Ascending aorta (tissue), 2 donors: ENCODE data around the gene PRDX3. TPM values are rescaled to one million over a fixed set of nuclear protein-coding genes. Genes with fewer than 3 reads are reported as not detected.

Experiments used
- DNase-seq, 2 donors: peaks; one replicate each; pipeline ENCODE4 v3.0.0-alpha.2; 2019; ENCODE audit warnings: low spot score in 2 of 2
- H3K27ac ChIP-seq, 2 donors: fragments of 200-600 bp; sonication (generic); one replicate each; pipeline ENCODE4 v1.5.1; 2016 to 2017; ENCODE audit warnings: mild to moderate bottlenecking in 1 of 2
- H3K27me3 ChIP-seq: fragments of 200-600 bp; sonication (generic); one replicate; pipeline ENCODE4 v1.5.1; 2017
- H3K36me3 ChIP-seq, 2 donors: fragments of 200-600 bp; sonication (generic); one replicate each; pipeline ENCODE4 v1.5.1; 2016
- H3K4me1 ChIP-seq, 2 donors: fragments of 200-600 bp; sonication (generic); one replicate each; pipeline ENCODE4 v1.5.1; 2016 to 2017; ENCODE audit warnings: mild to moderate bottlenecking in 1 of 2
- H3K4me3 ChIP-seq, 2 donors: fragments of 200-600 bp; sonication (generic); one replicate each; pipeline ENCODE4 v1.5.1; 2016 to 2017; ENCODE audit warnings: mild to moderate bottlenecking in 1 of 2
- H3K9me3 ChIP-seq, 2 donors: fragments of 200-600 bp; sonication (generic); one replicate each; pipeline ENCODE4 v1.5.1; 2016
- intact Hi-C: fragments of 100-400 bp; cut with DNase I; formaldehyde crosslinking; loops from one replicate; pipeline ENCODE4 v1.15.1; 2023
- total RNA-seq: library from RNA; depleted of rRNA; stranded (reverse); fragments of >200 nt; gene quantifications from one replicate; pipeline ENCODE4 v1.1.0, GENCODE V29; 2016
- TF ChIP-seq, protein P1 (sequence below), 3 experiments: fragments of 200-600 bp in 2 of 3; fragments of 450-650 bp in 1 of 3; sonication (generic) in 2 of 3; IDR thresholded peaks; one replicate each; pipeline ENCODE4 v1.5.1; 2016 to 2019; ENCODE audit warnings: antibody characterized with exemption in 3 of 3, mild to moderate bottlenecking in 1 of 3, moderate library complexity in 1 of 3

Gene PRDX3
- total RNA-seq, 1 donor from 2014 or later: 34.9 TPM

DNA sequence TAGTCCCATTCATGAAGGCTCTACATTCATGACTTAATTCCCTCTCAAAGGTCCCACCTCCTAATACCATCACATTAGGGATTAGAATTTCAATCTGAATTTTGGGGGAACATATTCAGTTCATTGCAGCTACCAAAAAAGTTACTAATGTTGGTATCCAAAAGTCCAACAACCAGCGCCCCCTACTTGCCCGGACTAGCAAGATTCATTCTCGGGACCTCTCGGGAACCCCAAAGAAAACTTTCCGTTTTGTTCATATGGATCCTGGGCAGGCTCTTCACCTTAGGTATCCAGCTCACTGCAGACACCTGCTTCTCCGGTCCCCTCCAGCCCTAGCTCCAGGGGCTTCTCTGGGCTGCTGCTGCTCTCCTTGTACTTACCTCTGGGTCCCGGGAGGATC lies 19.8 kb upstream of the PRDX3 start:
- intact Hi-C loops: loop anchor here (2.0 kb wide), 2 partner anchors 218 to 344 kb away; partner anchors contain the start of gene RGS10

GRCh38 chr10:119197921-119198320 lies 19.3 kb upstream of the PRDX3 start:
- Histone ChIP-seq H3K27me3 (no peaks in the 10 kb centered on the region), H3K9me3 (no peaks in the 10 kb centered on the region), H3K4me3 (no peak overlapping the region), H3K27ac (no peak overlapping the region), H3K4me1 (peaks cover 0 to 4% of the 10 kb centered on the region in 2 donors), H3K36me3 (no peaks in the 10 kb centered on the region)
- intact Hi-C loops: loop anchor here (2.0 kb wide), 2 partner anchors 219 to 345 kb away; partner anchors contain the start of gene RGS10
- DNase-seq: no peak
- TF ChIP-seq, protein P1, sequence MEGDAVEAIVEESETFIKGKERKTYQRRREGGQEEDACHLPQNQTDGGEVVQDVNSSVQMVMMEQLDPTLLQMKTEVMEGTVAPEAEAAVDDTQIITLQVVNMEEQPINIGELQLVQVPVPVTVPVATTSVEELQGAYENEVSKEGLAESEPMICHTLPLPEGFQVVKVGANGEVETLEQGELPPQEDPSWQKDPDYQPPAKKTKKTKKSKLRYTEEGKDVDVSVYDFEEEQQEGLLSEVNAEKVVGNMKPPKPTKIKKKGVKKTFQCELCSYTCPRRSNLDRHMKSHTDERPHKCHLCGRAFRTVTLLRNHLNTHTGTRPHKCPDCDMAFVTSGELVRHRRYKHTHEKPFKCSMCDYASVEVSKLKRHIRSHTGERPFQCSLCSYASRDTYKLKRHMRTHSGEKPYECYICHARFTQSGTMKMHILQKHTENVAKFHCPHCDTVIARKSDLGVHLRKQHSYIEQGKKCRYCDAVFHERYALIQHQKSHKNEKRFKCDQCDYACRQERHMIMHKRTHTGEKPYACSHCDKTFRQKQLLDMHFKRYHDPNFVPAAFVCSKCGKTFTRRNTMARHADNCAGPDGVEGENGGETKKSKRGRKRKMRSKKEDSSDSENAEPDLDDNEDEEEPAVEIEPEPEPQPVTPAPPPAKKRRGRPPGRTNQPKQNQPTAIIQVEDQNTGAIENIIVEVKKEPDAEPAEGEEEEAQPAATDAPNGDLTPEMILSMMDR (IDR thresholded peaks at IDR 0.05): no peak

More for the DNA sequence above, 19.8 kb upstream of the PRDX3 start:
- no peak overlapping the region for H3K27ac ChIP-seq
- no peaks in the 10 kb centered on the region for H3K9me3 ChIP-seq
- no peak for DNase-seq
- H3K4me1 ChIP-seq: peaks cover 0 to 4% of the 10 kb centered on the region in 2 donors
- no peak overlapping the region for H3K4me3 ChIP-seq
- TF ChIP-seq, protein P1 (IDR thresholded peaks at IDR 0.05): peak in 2 of 3 experiments; percentile 14 to 34
- no peaks in the 10 kb centered on the region for H3K36me3 ChIP-seq
- no peaks in the 10 kb centered on the region for H3K27me3 ChIP-seq

GRCh38 chr10:119191881-119192280 lies 13.3 kb upstream of the PRDX3 start:
- TF ChIP-seq, protein P1 (IDR thresholded peaks at IDR 0.05): no peak
- no peak overlapping the region for H3K4me3 ChIP-seq
- H3K27me3 ChIP-seq: no peaks in the 10 kb centered on the region
- H3K27ac ChIP-seq: no peak overlapping the region
- intact Hi-C loops: no loop called here
- no peak for DNase-seq
- H3K4me1 ChIP-seq: no peaks in the 10 kb centered on the region
- no peaks in the 10 kb centered on the region for H3K9me3 ChIP-seq
- no peaks in the 10 kb centered on the region for H3K36me3 ChIP-seq

DNA sequence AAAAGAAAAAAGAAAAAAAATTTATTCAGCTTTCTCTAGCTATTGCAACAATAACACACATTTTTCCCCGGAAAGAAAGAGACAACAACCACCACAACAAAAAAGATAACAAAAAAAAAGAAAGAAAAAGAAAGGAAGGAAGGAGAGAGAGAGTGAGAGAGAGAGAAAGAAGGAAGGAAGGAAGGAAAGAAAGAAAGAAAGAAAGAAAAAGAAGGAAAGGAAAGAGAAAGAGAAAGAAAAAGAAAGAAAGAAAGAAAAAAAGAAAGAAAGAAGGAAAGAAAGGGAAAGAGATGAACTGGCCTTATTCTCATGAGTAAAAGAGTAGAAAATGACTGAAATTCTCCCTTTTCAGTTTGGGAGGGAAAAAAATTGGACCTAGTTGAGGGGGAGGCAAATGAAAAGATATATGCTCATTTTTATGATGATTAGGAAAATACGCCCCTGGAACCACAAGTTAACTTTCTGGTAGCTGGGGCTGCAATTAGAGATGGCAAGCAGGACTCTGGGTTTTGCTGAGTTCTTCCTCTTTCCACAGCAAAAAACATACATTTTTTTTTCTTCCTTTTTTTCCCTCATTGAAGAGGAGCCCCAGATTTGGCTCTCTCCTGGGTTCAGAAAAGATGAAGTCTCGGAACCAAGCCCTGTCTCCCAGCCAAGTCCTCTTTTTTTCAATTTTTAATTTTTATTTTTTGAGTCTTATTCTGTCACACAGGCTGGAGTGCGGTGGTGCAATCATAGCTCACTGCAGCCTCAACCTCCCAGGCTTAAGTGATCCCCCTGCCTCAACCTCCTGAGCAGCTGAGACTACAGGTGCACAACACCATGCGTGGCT lies 12.6 kb upstream of the PRDX3 start:
- no peak for DNase-seq
- TF ChIP-seq, protein P1 (IDR thresholded peaks at IDR 0.05): no peak

GRCh38 chr10:119190353-119190752 lies 11.7 kb upstream of the PRDX3 start:
- TF ChIP-seq, protein P1 (IDR thresholded peaks at IDR 0.05): no peak

More for the DNA sequence above, 12.6 kb upstream of the PRDX3 start:
- H3K4me1 ChIP-seq: no peaks in the 10 kb centered on the region
- no peaks in the 10 kb centered on the region for H3K9me3 ChIP-seq
- no peak overlapping the region for H3K4me3 ChIP-seq
- no peaks in the 10 kb centered on the region for H3K27me3 ChIP-seq
- no peak overlapping the region for H3K27ac ChIP-seq
- intact Hi-C loops: no loop called here
- H3K36me3 ChIP-seq: no peaks in the 10 kb centered on the region

More at GRCh38 chr10:119190353-119190752, 11.7 kb upstream of the PRDX3 start:
- intact Hi-C loops: no loop called here
- Histone ChIP-seq H3K4me1 (no peaks in the 10 kb centered on the region), H3K9me3 (no peaks in the 10 kb centered on the region), H3K27me3 (no peaks in the 10 kb centered on the region), H3K4me3 (no peak overlapping the region), H3K27ac (no peak overlapping the region), H3K36me3 (no peaks in the 10 kb centered on the region)
- DNase-seq: no peak
